IMR-90 (cell line): Measurements from ENCODE around the gene NUMA1.

Experiments used
- CEBPB ChIP-seq: IDR thresholded peaks from 2 replicates; pipeline ENCODE4 v1.6.1; 2012; ENCODE audit warnings: low read depth, low read length, improper control_type of control experiment
- POLR2A ChIP-seq: IDR thresholded peaks from 2 replicates; pipeline ENCODE4 v1.6.1; 2012; ENCODE audit warnings: mild to moderate bottlenecking, low read depth, low read length
- RCOR1 ChIP-seq: IDR thresholded peaks from 2 replicates; pipeline ENCODE4 v1.6.1; 2012; ENCODE audit warnings: mild to moderate bottlenecking, low read length, improper control_type of control experiment; ENCODE audit not compliant: insufficient replicate concordance
- TF ChIP-seq, protein P1 (sequence below): conservative IDR thresholded peaks from 2 replicates; pipeline ENCODE4 v1.5.1; 2012; ENCODE audit warnings: mild to moderate bottlenecking, low read depth, low read length, improper control_type of control experiment

DNA sequence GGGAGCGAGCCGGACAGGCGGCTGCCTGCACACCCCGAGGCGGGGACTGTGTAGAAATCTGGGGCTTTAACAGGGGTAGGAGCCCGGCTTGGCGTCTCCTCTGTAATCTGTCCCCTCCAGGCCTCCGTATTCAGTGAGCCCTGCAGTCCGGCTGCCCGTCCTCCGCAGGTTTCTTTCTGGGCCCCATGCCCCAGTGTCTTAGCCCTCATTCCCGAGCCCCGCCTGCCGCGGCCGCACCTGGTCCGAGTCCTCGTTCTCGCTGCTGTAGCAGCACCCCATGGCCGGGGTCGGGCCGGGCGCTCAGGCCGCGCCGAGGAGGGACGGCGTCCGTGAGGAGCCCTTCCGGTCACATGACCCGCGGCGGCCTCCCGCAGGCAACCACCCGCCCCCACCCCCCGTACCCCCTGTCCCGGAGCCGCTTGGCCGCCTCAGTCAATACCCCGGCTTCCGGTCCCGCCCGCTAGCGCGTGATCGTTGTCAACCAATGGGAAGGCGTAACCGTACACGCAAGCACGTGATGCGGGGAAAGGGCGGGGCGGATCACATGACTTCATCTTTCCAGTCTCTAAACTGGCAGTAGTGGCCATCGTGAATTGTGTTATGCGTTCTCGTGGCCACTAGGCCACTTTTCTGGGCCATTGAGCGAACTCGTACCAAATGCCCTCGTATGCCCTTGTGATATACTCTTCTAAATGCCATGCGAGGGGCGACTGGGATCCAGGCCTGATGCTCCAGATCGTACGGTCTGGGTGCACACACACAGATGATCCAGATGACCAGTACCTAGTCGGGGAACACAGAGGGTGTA lies 22.8 kb upstream of the NUMA1 start, which contains the start of gene LAMTOR1:
- TF ChIP-seq POLR2A (peak; percentile 93), RCOR1 (peak; percentile 42), CEBPB (no peak)
- TF ChIP-seq, protein P1, sequence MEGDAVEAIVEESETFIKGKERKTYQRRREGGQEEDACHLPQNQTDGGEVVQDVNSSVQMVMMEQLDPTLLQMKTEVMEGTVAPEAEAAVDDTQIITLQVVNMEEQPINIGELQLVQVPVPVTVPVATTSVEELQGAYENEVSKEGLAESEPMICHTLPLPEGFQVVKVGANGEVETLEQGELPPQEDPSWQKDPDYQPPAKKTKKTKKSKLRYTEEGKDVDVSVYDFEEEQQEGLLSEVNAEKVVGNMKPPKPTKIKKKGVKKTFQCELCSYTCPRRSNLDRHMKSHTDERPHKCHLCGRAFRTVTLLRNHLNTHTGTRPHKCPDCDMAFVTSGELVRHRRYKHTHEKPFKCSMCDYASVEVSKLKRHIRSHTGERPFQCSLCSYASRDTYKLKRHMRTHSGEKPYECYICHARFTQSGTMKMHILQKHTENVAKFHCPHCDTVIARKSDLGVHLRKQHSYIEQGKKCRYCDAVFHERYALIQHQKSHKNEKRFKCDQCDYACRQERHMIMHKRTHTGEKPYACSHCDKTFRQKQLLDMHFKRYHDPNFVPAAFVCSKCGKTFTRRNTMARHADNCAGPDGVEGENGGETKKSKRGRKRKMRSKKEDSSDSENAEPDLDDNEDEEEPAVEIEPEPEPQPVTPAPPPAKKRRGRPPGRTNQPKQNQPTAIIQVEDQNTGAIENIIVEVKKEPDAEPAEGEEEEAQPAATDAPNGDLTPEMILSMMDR: peak; percentile 48
